Body of pancreas (tissue), 4 donors: ENCODE data around the gene PGS1. TPM values are rescaled to one million over a fixed set of nuclear protein-coding genes. Genes with fewer than 3 reads are reported as not detected.

ENCODE experiments used
- ATAC-seq: fragments of 150-250 bp; one replicate; pipeline ENCODE4 v1.9.1; 2016
- DNase-seq, 4 donors: peaks; one replicate each; pipeline ENCODE4 v3.0.0-alpha.2; 2019
- H3K27ac ChIP-seq, 4 donors: fragments of 200-600 bp; sonication (generic); 1 replicate in 3 of 4; 2 replicates in 1 of 4; pipeline versions ENCODE4 v1.5.1 to v1.6.1; 2016 to 2019; ENCODE audit warnings: mild to moderate bottlenecking in 1 of 4, mixed read lengths in 1 of 4, moderate library complexity in 1 of 4
- H3K27me3 ChIP-seq, 2 donors: fragments of 200-600 bp; sonication (generic); one replicate each; pipeline ENCODE4 v1.6.0; 2016; ENCODE audit warnings: mild to moderate bottlenecking in 1 of 2
- H3K36me3 ChIP-seq, 2 donors: fragments of 200-600 bp; sonication (generic); replicated peaks in 1 of 2; 2 replicates each; pipeline ENCODE4 v1.5.1; 2016; ENCODE audit warnings: low read depth in 2 of 2; ENCODE audit not compliant: insufficient read depth in 1 of 2
- H3K4me1 ChIP-seq: fragments of 200-600 bp; sonication (generic); one replicate; pipeline ENCODE4 v1.6.0; 2016
- H3K4me3 ChIP-seq, 2 donors: fragments of 200-600 bp; sonication (generic); 1 replicate in 1 of 2; 2 replicates in 1 of 2; pipeline ENCODE4 v1.5.1; 2016 to 2019
- H3K9me3 ChIP-seq, 3 donors: fragments of 200-600 bp; sonication (generic); 1 replicate in 2 of 3; 2 replicates in 1 of 3; pipeline ENCODE4 v1.5.1; 2016
- CTCF ChIP-seq, 7 experiments: fragments of 450-650 bp in 4 of 7; fragments of 200-600 bp in 3 of 7; sonication (generic) in 3 of 7; IDR thresholded peaks; one replicate each; pipeline ENCODE4 v1.5.1; 2016 to 2019; ENCODE audit warnings: antibody characterized with exemption in 7 of 7
- POLR2A ChIP-seq, 3 donors: fragments of 450-650 bp; IDR thresholded peaks; one replicate each; pipeline ENCODE4 v1.6.1; 2016; ENCODE audit warnings: antibody characterized with exemption in 3 of 3, mild to moderate bottlenecking in 2 of 3
- WGBS, 2 donors: methylation state at CpG; one replicate each; pipeline ENCODE4 v1.1.5; 2017; 5-methylcytosine and 5-hydroxymethylcytosine counted together
- intact Hi-C: fragments of 100-400 bp; cut with DNase I; formaldehyde crosslinking; loops from one replicate; pipeline ENCODE4 v1.15.1; 2023
- total RNA-seq, 2 donors: library from RNA; depleted of rRNA; stranded (reverse); fragments of >200 nt; gene quantifications; one replicate each; pipeline ENCODE4 v1.1.0, GENCODE V29; 2016

The PGS1 gene
- total RNA-seq, 2 donors from 2014 or later: 17.1 to 30.4 TPM

DNA sequence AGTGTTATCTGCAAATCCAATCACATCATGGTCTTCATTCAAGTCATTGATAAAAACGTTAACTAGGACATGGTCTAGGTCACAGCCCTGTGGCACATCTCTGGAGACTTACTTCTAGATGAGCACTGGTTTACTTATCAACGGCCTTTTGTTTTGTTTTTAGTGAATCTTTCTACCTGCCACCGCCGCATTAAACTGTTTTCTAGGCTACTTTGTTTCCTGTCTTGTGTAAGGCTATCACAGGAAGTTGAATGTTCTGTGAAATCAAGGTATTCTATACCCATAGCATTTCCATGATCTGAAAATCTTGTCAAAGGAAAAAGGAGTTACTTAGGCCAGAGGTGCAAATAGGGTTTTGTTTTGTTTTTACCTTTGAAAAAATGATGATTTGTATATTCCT, 45.5 kb upstream of the PGS1 start:
- WGBS, 2 donors: 40 to 57% methylated on average over 4 of the region's 4 CpGs
- Histone ChIP-seq H3K9me3 (no peaks in the 10 kb centered on the region), H3K4me3 (no peak overlapping the region), H3K36me3 (no peaks in the 10 kb centered on the region), H3K27me3 (no peaks in the 10 kb centered on the region), H3K27ac (no peak overlapping the region), H3K4me1 (no peaks in the 10 kb centered on the region)
- no peak for TF ChIP-seq CTCF (IDR thresholded peaks at IDR 0.05)
- TF ChIP-seq POLR2A (IDR thresholded peaks at IDR 0.05): no peak
- ATAC-seq (no peak), DNase-seq (no peak)
- intact Hi-C loops: no loop called here

- ATAC-seq: no peak
These were observed 43.2 kb upstream of the PGS1 start for GRCh38 chr17:78335209-78335608.

DNA sequence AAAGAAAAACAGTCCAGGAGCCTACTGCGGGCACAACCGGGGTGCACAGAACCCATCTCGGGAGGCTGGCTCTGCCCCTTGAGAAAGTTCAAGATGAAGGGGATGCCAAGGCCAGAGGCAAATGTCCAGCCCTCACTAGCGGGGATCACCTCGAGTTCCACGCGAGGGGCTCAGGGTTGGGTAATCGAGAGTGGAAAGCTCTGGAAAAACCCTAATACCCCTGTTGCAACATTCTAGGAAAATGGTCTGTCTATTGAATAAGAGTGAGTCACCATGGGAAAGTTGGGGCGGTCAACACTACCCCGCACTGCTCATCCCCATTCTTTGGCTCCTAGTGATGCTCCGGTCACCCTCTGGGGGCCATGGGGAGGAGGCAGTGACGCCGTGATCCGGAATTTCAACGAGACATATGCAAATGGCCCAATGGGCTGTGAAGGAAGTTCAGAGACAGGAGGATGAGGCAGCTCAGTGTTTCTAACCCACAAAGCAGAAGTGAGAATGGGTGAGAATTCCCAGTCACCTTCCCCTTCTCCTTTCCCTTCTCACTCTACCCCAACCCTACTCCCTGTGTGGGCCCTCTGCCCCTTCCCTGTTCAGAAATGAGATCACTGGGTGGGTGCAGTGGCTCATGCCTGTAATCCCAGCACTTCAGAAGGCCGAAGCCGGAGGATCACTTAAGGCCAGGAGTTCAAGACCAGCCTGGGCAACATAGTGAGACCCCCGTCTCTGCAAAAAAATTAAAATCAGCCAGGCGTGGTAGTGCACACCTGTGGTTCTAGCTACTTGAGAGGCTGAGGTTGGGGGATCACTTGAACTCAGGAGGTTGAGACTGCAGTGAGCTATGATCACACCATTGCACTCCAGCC, 41.0 kb upstream of the PGS1 start:
- TF ChIP-seq CTCF (IDR thresholded peaks at IDR 0.05) (no peak), POLR2A (IDR thresholded peaks at IDR 0.05) (no peak)
- H3K4me1 ChIP-seq: peaks cover 6% of the 10 kb centered on the region
- DNase-seq (peak in 1 of 4 donors; percentile 66), ATAC-seq (no peak)
- H3K27ac ChIP-seq: no peak overlapping the region
- H3K4me3 ChIP-seq: no peak overlapping the region
- H3K36me3 ChIP-seq: no peaks in the 10 kb centered on the region
- no peaks in the 10 kb centered on the region for H3K27me3 ChIP-seq
- intact Hi-C loops: no loop called here
- 62 to 82% methylated on average over 19 of the region's 19 CpGs for WGBS, 2 donors
- no peaks in the 10 kb centered on the region for H3K9me3 ChIP-seq

More at GRCh38 chr17:78335209-78335608, 43.2 kb upstream of the PGS1 start:
- intact Hi-C loops: no loop called here
- H3K9me3 ChIP-seq: no peaks in the 10 kb centered on the region
- no peak for DNase-seq
- WGBS, 2 donors: 80 to 83% methylated on average over 11 of the region's 11 CpGs
- H3K4me3 ChIP-seq: no peak overlapping the region
- TF ChIP-seq POLR2A (IDR thresholded peaks at IDR 0.05) (no peak), CTCF (IDR thresholded peaks at IDR 0.05) (no peak)
- no peaks in the 10 kb centered on the region for H3K27me3 ChIP-seq
- no peak overlapping the region for H3K27ac ChIP-seq
- no peaks in the 10 kb centered on the region for H3K36me3 ChIP-seq
- H3K4me1 ChIP-seq: no peaks in the 10 kb centered on the region

GRCh38 chr17:78338486-78339259, 39.8 kb upstream of the PGS1 start:
- H3K4me1 ChIP-seq: peaks cover 18% of the 10 kb centered on the region
- H3K27me3 ChIP-seq: no peaks in the 10 kb centered on the region
- no peak for TF ChIP-seq CTCF (IDR thresholded peaks at IDR 0.05)
- TF ChIP-seq POLR2A (IDR thresholded peaks at IDR 0.05): no peak
- intact Hi-C loops: no loop called here
- ATAC-seq (peak; percentile 22), DNase-seq (peak in 3 of 4 donors; percentile 53 to 77 (median 59))
- WGBS, 2 donors: 35% methylated on average over 11 of the region's 11 CpGs
- H3K36me3 ChIP-seq: no peaks in the 10 kb centered on the region
- H3K4me3 ChIP-seq: no peak overlapping the region
- H3K9me3 ChIP-seq: no peaks in the 10 kb centered on the region
- H3K27ac ChIP-seq: peak overlapping the region in 2 of 4 donors; percentile 49 to 75
